A673 (cell line): ENCODE data around the gene DDR2.

Source experiments
- CTCF ChIP-seq: fragments of 300-800, 200-600 bp; sonication (generic); conservative IDR thresholded peaks from 2 replicates; pipeline ENCODE4 v1.5.1; 2017; ENCODE audit warnings: low read depth, mild to moderate bottlenecking, antibody characterized with exemption, low read length, moderate library complexity, mixed read lengths
- EZH2 ChIP-seq: fragments of 200-600 bp; sonication (generic); IDR thresholded peaks from 2 replicates; pipeline ENCODE4 v1.6.1; 2017; ENCODE audit warnings: borderline replicate concordance, low read depth, mild to moderate bottlenecking, mixed read lengths, antibody characterized with exemption, low read length; ENCODE audit not compliant: poor library complexity, severe bottlenecking

- no peak for TF ChIP-seq CTCF
- no peak for TF ChIP-seq EZH2
Measured at GRCh38 chr1:162717548-162718184, 85.4 kb downstream of the DDR2 start.
